Esophagus squamous epithelium (tissue), 5 donors: ENCODE data around the gene ADGRL1. TPM values are rescaled to one million over a fixed set of nuclear protein-coding genes. Genes with fewer than 3 reads are reported as not detected.
A peak's percentile ranks its signal among the peaks of the same experiment; 100 is the strongest.
"Not testable (repeated sequence)": the region's sequence is repeated elsewhere in the genome, so short reads cannot be mapped to it uniquely, and the experiment has no call there.

Experiments
- DNase-seq: peaks from one replicate; lab custom pipeline; 2025; lab: John Stamatoyannopoulos, UW
- H3K27ac ChIP-seq, 4 donors: fragments of 200-600 bp; sonication (generic); one replicate each; pipeline ENCODE4 v1.5.1; 2016 to 2019; ENCODE audit warnings: mild to moderate bottlenecking in 1 of 4
- H3K27me3 ChIP-seq, 4 donors: fragments of 200-600 bp; sonication (generic); 1 replicate in 3 of 4; 2 replicates in 1 of 4; pipeline versions ENCODE4 v1.5.1 to v1.6.0; 2017 to 2021; ENCODE audit warnings: antibody characterized with exemption in 1 of 4
- H3K36me3 ChIP-seq, 3 donors: fragments of 200-600 bp; sonication (generic); one replicate each; pipeline ENCODE4 v1.5.1; 2016 to 2019
- H3K4me1 ChIP-seq, 3 donors: fragments of 200-600 bp; sonication (generic); one replicate each; pipeline ENCODE4 v1.5.1; 2017 to 2019
- H3K4me3 ChIP-seq, 4 donors: fragments of 200-600 bp; sonication (generic); 1 replicate in 3 of 4; 2 replicates in 1 of 4; pipeline ENCODE4 v1.5.1; 2016 to 2019; ENCODE audit warnings: mild to moderate bottlenecking in 2 of 4, moderate library complexity in 1 of 4
- H3K9me3 ChIP-seq, 3 donors: fragments of 200-600 bp; sonication (generic); one replicate each; pipeline ENCODE4 v1.5.1; 2016 to 2019
- CTCF ChIP-seq, 6 experiments: fragments of 450-650 bp in 4 of 6; fragments of 200-600 bp in 2 of 6; sonication (generic) in 2 of 6; IDR thresholded peaks; one replicate each; pipeline ENCODE4 v1.5.1; 2016 to 2019; ENCODE audit warnings: antibody characterized with exemption in 6 of 6, mild to moderate bottlenecking in 4 of 6, moderate library complexity in 4 of 6
- POLR2A ChIP-seq, 4 donors: fragments of 450-650 bp; IDR thresholded peaks; one replicate each; pipeline ENCODE4 v1.6.1; 2017; ENCODE audit warnings: antibody characterized with exemption in 4 of 4, mild to moderate bottlenecking in 4 of 4, moderate library complexity in 3 of 4
- WGBS, 2 donors: methylation state at CpG; one replicate each; pipeline ENCODE4 v1.1.5; 2018; 5-methylcytosine and 5-hydroxymethylcytosine counted together
- intact Hi-C: fragments of 100-400 bp; cut with DNase I; formaldehyde crosslinking; loops from one replicate; pipeline ENCODE4 v1.15.0; 2022
- total RNA-seq, 4 donors: library from RNA; depleted of rRNA; stranded (reverse); fragments of >200 nt; gene quantifications; one replicate each; pipeline ENCODE4 v1.1.0, GENCODE V29; 2016
- donor health status: DM: yes; HTN: yes; CAD: no.

Gene ADGRL1
- total RNA-seq, 4 donors from 2014 or later = 6.2 to 21.5 (median 10.7) TPM

GRCh38 chr19:14248578-14249011 is 42.6 kb upstream of the ADGRL1 start:
- Histone ChIP-seq H3K9me3 (no peaks in the 10 kb centered on the region), H3K36me3 (no peaks in the 10 kb centered on the region), H3K4me1 (peaks cover 14 to 24% (median 20%) of the 10 kb centered on the region in 3 donors), H3K27me3 (peaks cover 0 to 12% (median 0%) of the 10 kb centered on the region in 4 donors), H3K4me3 (peak overlapping the region; percentile 23 to 77 (median 58)), H3K27ac (peak overlapping the region; percentile 21 to 73 (median 60))
- WGBS, 2 donors = 0% methylated on average over 12 of the region's 20 CpGs; no CpG with 5 or more reads in 1 of the 2 donors
- TF ChIP-seq CTCF (IDR thresholded peaks at IDR 0.05) (no peak), POLR2A (IDR thresholded peaks at IDR 0.05) (no peak)
- DNase-seq = no peak
- intact Hi-C loops = no loop called here

GRCh38 chr19:14247548-14248471 is 41.8 kb upstream of the ADGRL1 start:
- H3K27me3 ChIP-seq = peaks cover 0 to 12% (median 0%) of the 10 kb centered on the region in 4 donors
- H3K27ac ChIP-seq = peak overlapping the region in 3 of 4 donors; percentile 55 to 73 (median 65)
- peak overlapping the region; percentile 23 to 77 (median 58) for H3K4me3 ChIP-seq
- H3K4me1 ChIP-seq = peaks cover 14 to 24% (median 20%) of the 10 kb centered on the region in 3 donors
- H3K9me3 ChIP-seq, intact Hi-C loops, DNase-seq, H3K36me3 ChIP-seq: not testable (repeated sequence)
- WGBS, 2 donors = 7 to 24% methylated on average over 5 to 10 of the region's 38 CpGs

GRCh38 chr19:14247205-14247547 is 41.2 kb upstream of the ADGRL1 start:
- H3K4me3 ChIP-seq, DNase-seq, H3K36me3 ChIP-seq, intact Hi-C loops, H3K9me3 ChIP-seq: not testable (repeated sequence)
- 43 to 62% methylated on average over 3 to 4 of the region's 6 CpGs for WGBS, 2 donors
- Histone ChIP-seq H3K27me3 (peaks cover 0 to 12% (median 0%) of the 10 kb centered on the region in 4 donors), H3K27ac (peak overlapping the region in 3 of 4 donors; percentile 55 to 73 (median 65)), H3K4me1 (peaks cover 14 to 24% (median 20%) of the 10 kb centered on the region in 3 donors)

- peaks cover 14 to 22% (median 20%) of the 10 kb centered on the region in 3 donors for H3K4me1 ChIP-seq
- H3K4me3 ChIP-seq, H3K36me3 ChIP-seq, intact Hi-C loops, H3K9me3 ChIP-seq, DNase-seq, H3K27ac ChIP-seq: not testable (repeated sequence)
- peaks cover 0 to 12% (median 0%) of the 10 kb centered on the region in 4 donors for H3K27me3 ChIP-seq
- WGBS, 2 donors = 60 to 84% methylated on average over 5 of the region's 5 CpGs
These were observed 38.4 kb upstream of the ADGRL1 start for GRCh38 chr19:14244393-14244792.

- 70 to 91% methylated on average over 3 to 6 of the region's 12 CpGs for WGBS, 2 donors
- intact Hi-C loops = not testable (repeated sequence)
These were observed 37.7 kb upstream of the ADGRL1 start for GRCh38 chr19:14243718-14244117.

GRCh38 chr19:14237014-14237941 is 31.3 kb upstream of the ADGRL1 start:
- Histone ChIP-seq H3K4me1 (no peaks in the 10 kb centered on the region), H3K4me3 (no peak overlapping the region), H3K9me3 (no peaks in the 10 kb centered on the region), H3K27me3 (no peaks in the 10 kb centered on the region), H3K36me3 (no peaks in the 10 kb centered on the region), H3K27ac (no peak overlapping the region)
- DNase-seq = no peak
- intact Hi-C loops = no loop called here
- TF ChIP-seq CTCF (IDR thresholded peaks at IDR 0.05) (no peak), POLR2A (IDR thresholded peaks at IDR 0.05) (no peak)
- WGBS, 2 donors = 64 to 85% methylated on average over 4 to 5 of the region's 5 CpGs

More at GRCh38 chr19:14243718-14244117, 37.7 kb upstream of the ADGRL1 start:
- not testable (repeated sequence) for H3K27me3 ChIP-seq, H3K9me3 ChIP-seq, DNase-seq, H3K36me3 ChIP-seq, H3K27ac ChIP-seq, H3K4me3 ChIP-seq
- peaks cover 10 to 15% (median 13%) of the 10 kb centered on the region in 3 donors for H3K4me1 ChIP-seq

GRCh38 chr19:14232945-14233344 is 27.0 kb upstream of the ADGRL1 start:
- H3K27ac ChIP-seq, H3K4me1 ChIP-seq, H3K36me3 ChIP-seq, intact Hi-C loops, H3K9me3 ChIP-seq, H3K27me3 ChIP-seq, DNase-seq, H3K4me3 ChIP-seq: not testable (repeated sequence)
- 87 to 90% methylated on average over 4 of the region's 4 CpGs for WGBS, 2 donors

GRCh38 chr19:14228446-14229071 is 22.6 kb upstream of the ADGRL1 start:
- DNase-seq, H3K27me3 ChIP-seq, H3K9me3 ChIP-seq, intact Hi-C loops, H3K4me1 ChIP-seq, H3K4me3 ChIP-seq, H3K36me3 ChIP-seq: not testable (repeated sequence)
- H3K27ac ChIP-seq = peak overlapping the region in 3 of 4 donors; percentile 30 to 63 (median 54)
- WGBS, 2 donors = 29 to 34% methylated on average over 15 of the region's 17 CpGs

GRCh38 chr19:14226498-14226897 is 20.5 kb upstream of the ADGRL1 start:
- H3K36me3 ChIP-seq, intact Hi-C loops, H3K4me1 ChIP-seq, H3K4me3 ChIP-seq, H3K27me3 ChIP-seq, DNase-seq, H3K9me3 ChIP-seq: not testable (repeated sequence)
- H3K27ac ChIP-seq = peak overlapping the region in 2 of 4 donors; percentile 14 to 20
- WGBS, 2 donors = 71 to 76% methylated on average over 6 of the region's 6 CpGs
